GM12864 (cell line): Measurements from ENCODE around the gene CCDC138.

Source experiments
- DNase-seq: peaks from one replicate; pipeline ENCODE4 v3.0.0-alpha.2; 2011; ENCODE audit warnings: low read depth
- H3K4me3 ChIP-seq: 2 replicates; pipeline ENCODE4 v1.5.1; 2011; ENCODE audit warnings: mild to moderate bottlenecking, low read depth, low read length, control low read depth
- CTCF ChIP-seq: IDR thresholded peaks from 2 replicates; pipeline ENCODE4 v1.5.1; 2011; ENCODE audit warnings: low read depth, mild to moderate bottlenecking, moderate library complexity, low read length, control low read depth, inconsistent platforms; ENCODE audit errors: missing control alignments

Gene CCDC138

GRCh38 chr2:108833219-108833618, 46.6 kb downstream of the CCDC138 start:
- no peak for DNase-seq
- no peak overlapping the region for H3K4me3 ChIP-seq
- TF ChIP-seq CTCF = no peak

GRCh38 chr2:108834620-108835019, 48.0 kb downstream of the CCDC138 start:
- no peak overlapping the region for H3K4me3 ChIP-seq
- no peak for DNase-seq
- no peak for TF ChIP-seq CTCF

GRCh38 chr2:108835040-108835439, 48.5 kb downstream of the CCDC138 start:
- DNase-seq = no peak
- TF ChIP-seq CTCF = no peak

GRCh38 chr2:108837198-108837597, 50.6 kb downstream of the CCDC138 start:
- DNase-seq = no peak
- no peak for TF ChIP-seq CTCF

More at GRCh38 chr2:108835040-108835439, 48.5 kb downstream of the CCDC138 start:
- no peak overlapping the region for H3K4me3 ChIP-seq

GRCh38 chr2:108841506-108841905, 54.9 kb downstream of the CCDC138 start:
- DNase-seq = no peak
- TF ChIP-seq CTCF = no peak
- H3K4me3 ChIP-seq = no peak overlapping the region

More at GRCh38 chr2:108837198-108837597, 50.6 kb downstream of the CCDC138 start:
- H3K4me3 ChIP-seq = no peak overlapping the region

GRCh38 chr2:108845923-108846322, 59.4 kb downstream of the CCDC138 start:
- H3K4me3 ChIP-seq = no peak overlapping the region
- no peak for TF ChIP-seq CTCF
- no peak for DNase-seq

- H3K4me3 ChIP-seq = no peak overlapping the region
- no peak for DNase-seq
- no peak for TF ChIP-seq CTCF
These were observed 60.4 kb downstream of the CCDC138 start for GRCh38 chr2:108847000-108847399.
